Left hindlimb (tissue), 1 donor: Measurements from ENCODE around the gene AMPD2.

Source experiments
- DNase-seq: peaks from one replicate; pipeline ENCODE4 v3.0.0-alpha.2; 2018

Gene AMPD2

DNA sequence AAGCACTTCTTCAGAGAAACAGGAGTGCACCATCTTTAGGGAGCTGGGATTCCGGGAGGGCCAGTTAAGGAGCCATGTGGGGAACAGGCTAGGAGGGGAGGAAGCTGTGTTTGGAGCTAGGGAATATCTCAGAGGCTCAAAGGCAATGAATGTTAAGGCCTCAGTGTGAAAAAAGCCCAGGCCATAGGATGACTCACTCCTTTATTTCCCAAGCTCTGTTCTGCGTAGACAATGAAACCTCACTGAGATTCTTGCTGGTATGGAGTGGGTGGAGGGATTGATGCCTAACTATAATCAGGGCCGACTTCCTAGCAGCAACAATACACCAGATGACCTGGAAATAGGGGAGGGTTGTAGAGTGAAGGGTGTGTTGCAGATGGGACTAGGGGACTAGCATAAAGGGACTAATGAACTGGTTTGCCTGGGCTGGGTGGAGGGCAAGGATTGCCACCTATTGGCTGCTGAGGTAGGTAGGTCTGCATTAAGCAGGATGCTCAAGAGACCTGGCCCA lies 2.3 kb upstream of the AMPD2 start:
- DNase-seq = no peak

DNA sequence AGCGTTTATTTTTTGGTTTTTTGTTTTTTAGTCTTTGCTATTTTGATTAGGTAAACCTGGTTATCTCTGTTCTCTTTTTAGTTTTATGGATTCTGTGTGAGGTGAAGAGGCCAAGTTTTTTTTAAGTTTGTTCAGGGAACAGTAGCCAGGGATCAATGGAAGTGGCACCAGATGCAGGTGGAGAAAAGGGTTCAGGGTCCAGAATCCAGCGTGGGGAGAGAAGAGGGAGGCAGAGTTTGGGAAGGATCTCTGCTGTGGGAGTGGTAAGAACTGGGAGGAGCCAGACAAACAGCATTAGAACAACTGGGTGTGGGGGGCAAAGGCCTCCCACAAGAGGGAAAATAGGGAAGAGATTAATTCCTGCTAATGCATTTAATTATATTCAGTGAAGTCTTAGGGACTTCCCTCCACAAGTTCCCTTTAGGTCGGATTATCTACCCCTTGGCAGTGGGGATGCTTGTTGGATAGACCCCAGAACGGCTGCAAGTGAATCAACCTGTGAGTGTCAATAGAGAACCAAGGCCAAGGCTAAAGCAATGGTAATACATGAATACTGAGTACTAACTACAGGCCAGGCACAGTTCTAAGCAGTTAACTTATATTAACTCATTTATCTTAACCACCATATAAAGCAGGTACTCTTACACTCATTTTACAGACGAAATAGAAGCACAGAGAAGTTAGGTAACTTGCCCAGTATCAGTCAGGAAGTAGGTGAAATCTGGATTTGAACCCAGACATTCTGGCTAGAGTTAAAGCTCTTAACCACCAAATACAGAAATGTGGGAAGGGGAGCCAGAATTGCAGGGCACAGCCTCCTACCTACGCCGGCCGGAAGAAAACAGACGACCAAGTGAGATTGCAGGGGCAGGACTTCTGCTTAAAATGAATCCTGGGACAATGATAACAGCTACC lies 719 bp upstream of the AMPD2 start:
- no peak for DNase-seq

DNA sequence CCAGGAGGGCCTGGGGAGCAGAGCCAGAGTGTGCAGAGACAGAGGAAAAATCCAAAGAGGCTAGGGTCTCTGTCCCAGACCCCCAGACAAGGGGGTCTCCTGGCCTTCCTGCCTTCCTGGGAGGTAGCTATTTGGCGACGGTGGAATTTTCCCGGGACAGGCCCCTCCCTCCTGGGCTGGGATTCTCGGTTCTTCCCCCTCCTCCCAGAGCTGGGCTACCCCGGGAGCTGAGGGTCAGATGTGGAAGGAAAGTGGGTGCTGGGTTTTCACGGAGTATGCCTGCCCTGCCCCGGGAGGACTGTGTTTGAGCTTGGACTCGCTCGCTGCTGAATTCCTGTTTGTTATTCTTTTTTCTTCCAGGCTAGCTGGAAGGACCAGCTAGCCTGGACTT lies 759 bp downstream of the AMPD2 start:
- peak; percentile 71 for DNase-seq

DNA sequence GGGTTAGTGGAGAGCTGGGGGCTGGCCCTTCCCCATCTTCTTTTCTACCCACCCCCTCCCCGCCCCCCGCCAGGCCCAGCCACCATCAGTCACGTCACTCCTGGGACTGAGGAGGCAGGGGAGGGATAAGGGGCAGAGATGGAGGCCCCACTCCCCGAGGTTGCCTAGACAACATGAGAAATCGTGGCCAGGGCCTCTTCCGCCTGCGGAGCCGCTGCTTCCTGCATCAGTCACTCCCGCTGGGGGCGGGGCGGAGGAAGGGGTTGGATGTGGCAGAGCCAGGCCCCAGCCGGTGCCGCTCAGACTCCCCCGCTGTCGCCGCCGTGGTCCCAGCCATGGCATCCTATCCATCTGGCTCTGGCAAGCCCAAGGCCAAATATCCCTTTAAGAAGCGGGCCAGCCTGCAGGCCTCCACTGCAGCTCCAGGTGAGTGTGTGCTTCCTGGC lies 1.2 kb downstream of the AMPD2 start:
- peak; percentile 96 for DNase-seq

DNA sequence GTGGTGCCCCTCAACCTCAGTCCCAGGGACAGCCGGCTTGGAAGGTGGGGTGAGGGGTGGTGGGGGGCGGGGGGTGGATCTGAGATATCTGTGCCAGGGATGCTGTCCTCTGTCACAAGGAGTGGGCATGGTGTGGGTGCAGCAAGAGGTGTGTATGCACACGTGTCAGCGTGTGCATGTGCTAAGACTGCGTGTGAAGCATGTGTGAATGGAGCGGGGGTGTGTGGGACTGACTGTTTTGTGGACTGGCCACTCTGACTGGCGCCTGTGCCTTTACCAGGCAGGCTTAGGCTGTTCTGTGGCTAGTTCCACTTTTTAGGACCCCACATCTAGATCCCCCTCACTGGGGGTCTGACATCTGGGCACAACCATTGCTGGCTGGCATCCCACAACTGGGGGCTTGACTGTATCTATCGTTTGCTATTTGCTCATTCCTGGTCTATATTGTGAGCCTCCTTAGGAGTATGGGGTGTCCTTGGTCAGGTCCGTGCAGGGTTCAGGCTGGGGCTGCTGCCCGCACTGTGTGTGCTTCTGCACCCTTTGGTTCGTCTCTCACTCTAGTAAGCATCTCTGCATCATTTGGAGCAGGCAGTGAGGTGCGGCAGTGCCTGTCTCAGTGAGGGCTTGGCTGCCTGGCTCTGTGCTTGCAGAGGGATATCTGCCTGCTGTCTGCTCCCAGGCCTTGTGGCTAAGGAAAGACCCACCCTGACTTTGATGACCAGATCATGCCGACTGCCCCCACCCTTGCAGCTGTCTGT lies 1.9 kb downstream of the AMPD2 start:
- no peak for DNase-seq

DNA sequence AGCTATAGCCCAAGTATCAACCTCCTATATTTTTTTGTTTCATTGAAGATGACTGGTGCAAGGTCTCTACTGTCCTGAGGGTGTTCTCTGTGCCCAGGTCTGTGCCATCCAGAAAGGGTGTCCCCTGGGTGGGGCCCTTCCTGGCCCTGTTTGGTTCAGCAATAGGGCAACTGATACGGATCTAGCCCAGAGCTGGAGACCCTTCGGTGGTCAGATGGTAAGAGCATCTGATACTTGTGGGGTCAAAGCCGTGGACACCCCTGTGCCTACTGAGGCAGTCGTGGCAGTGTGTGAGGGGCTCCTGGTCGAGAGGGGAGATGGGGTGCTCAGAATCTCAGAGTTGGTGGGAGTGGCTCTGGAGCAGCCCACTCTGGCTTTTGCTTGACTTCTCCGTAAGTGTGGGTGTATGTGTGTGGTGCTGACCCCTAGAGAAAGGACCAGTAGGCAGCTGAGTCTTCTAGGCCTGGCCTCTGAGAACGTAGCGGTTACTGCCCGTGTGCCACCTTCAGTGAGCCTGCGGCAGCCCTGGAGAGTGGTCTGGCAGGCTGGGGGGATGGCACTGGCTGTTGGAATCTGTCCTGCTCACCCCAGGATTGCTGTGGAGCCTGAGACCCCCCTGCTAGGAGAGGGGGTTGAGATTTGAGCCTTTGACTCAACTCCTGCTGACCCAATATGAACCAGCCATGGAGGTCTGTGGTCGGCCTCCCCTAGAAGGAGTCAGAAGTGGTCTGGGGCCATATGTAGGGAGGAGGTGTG lies 2.7 kb downstream of the AMPD2 start:
- no peak for DNase-seq

DNA sequence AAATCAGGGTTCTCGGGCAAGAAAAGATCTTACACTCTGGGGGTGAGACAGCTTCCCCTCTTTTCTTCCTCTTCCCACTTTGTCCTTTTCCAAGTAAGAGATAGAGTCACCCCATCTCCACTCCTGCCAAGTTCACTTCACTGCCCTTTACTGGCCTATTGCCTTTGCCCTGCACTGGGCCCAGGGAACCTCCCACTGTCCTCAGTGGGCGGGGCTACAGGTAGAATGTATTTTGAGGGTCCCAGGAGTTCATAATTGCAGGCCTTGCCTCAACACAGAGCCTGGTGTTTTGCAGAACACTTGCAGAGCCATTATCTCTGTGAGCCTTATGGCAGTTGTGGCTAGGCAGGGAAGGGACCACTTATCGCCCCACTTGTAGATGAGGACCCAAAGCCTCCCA lies 3.3 kb downstream of the AMPD2 start:
- no peak for DNase-seq

DNA sequence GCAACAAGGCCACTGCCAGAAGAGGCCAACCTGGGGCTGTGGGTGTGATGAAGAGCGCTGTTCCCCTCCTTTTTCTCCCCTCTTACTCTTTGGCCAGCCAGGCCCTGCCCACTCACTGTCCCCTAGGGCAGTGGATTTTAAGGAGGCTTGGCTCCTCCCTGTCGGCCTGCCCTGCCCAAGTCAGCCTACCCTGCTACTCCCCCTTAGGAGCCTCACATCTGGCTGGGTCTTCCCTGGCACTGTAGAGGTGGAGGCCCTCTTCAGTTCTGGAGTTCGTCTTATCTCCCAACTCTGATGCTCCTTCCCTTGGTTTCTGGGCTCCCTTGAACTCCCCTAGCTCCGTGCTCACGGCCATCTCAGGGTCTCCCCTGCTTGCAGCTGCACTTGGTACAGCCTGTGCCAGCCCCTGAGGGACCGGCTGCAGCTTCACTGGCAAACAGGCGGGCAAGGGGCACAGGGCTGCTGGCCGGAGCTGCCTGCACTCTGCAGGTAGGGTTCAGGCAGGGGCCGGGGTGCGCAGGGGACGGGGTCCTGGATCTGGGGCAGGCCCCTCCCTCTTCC lies 4.0 kb downstream of the AMPD2 start:
- DNase-seq = peak; percentile 58

DNA sequence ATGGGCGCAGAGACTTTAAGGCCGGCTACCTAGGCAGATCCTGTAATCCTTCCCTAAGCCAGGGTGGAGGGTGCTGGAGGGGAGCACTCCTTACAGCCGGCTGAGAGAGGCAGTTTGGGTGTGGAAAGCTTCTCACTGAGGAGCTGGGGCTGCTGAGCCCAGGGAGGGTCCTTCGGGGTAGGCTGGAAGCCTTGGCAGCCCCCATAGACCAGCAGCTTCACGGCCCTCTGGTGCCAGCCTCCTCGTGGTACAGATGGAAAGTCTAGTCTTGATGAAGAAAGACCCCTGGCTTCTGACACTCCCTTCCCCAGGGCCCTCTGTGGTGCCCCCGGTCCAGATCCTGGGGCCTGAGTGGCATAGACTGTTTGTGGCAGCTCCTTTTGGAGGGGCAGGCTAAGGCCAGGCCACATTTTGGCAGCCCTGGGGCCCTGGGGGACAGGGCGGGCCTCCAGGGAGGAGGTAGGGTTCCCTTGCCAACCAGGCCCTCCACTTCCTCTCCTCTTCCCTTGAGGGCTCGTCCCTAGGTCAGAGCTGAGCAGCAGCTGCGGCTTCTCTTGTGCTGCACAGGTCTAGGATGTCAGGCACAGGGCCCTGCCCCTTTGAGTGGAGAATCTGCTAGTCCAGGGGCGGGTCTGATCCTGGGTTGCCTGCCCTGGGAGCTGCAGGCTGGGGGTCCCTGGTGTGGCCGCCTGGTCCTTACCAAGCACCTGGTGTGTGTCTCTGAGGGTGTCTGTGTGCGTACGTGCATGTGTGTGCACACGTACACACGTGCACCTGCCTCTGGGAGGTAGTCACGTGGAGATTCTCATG lies 4.8 kb downstream of the AMPD2 start:
- DNase-seq = peak; percentile 32

DNA sequence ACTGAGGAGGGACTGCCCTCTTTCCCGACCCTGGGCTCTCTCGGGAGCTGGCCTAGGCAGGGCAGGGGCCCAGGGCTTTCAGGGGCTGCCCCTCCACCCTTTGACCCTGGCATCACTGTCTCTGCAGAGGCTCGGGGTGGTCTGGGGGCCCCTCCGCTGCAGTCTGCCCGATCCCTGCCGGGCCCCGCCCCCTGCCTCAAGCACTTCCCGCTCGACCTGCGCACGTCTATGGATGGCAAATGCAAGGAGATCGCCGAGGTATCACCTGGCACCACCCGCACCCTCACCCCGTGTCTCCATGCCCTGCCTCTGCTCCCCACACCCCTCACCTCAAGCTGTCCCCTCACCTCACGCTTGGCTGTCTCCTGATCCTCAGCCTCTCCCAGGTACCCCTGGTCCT lies 5.5 kb downstream of the AMPD2 start:
- peak; percentile 24 for DNase-seq

DNA sequence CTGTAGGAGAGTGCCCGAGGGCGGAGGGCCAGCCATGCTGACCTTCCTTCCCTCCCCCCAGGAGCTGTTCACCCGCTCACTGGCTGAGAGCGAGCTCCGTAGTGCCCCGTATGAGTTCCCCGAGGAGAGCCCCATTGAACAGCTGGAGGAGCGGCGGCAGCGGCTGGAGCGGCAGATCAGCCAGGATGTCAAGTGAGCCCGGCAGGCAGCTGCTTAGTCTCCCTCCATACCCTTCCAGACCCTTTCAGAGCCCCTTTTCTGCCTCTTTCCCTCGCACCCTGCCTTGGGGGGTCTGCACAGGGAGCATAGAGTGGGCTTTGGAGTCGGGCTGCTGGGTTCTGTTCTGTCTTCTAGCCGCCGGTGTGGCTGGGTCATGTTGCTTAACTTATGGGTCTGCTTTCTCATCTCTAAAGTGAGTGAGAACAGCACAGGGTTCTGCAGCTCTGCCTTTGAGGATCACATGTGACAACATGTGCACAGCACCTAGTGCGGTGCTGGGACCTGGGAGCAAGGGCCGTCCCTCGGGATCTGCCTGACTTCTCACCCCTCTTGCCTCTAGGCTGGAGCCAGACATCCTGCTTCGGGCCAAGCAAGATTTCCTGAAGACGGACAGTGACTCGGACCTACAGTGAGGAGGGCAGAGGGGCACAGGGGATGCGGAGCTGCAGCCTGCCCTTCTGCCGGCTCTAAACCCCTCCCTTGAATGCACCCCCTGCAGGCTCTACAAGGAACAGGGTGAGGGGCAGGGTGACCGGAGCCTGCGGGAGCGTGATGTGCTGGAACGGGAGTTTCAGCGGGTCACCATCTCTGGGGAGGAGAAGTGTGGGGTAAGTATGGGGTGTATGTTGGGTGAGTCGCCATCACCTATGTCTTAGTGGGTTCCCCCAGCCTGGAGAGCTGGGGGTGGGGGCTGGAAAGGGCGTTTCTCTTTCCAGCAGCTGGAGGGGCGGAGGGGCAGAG lies 6.2 kb downstream of the AMPD2 start:
- DNase-seq = peak; percentile 50

DNA sequence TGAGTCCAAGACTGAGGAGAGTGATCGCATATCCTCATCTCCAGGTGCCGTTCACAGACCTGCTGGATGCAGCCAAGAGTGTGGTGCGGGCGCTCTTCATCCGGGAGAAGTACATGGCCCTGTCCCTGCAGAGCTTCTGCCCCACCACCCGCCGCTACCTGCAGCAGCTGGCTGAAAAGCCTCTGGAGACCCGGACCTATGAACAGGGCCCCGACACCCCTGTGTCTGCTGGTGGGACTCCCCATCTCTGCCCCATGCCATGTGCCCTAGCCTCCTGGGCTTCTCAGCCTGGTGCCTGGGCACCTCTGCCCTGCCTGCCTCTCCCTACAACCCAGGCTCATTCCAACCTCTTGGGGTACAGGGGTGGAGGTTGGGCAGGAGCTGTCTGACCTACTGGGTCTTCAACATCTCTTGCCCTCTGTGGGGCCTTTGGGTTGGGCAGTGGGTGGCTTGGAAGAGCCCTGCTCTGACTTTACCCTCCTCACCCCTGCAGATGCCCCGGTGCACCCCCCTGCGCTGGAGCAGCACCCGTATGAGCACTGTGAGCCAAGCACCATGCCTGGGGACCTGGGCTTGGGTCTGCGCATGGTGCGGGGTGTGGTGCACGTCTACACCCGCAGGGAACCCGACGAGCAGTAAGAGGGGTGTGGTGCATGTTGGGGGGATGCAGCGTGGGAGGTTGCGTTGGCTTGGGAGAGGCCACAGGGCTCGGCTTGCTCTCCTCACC lies 7.2 kb downstream of the AMPD2 start:
- peak; percentile 29 for DNase-seq

DNA sequence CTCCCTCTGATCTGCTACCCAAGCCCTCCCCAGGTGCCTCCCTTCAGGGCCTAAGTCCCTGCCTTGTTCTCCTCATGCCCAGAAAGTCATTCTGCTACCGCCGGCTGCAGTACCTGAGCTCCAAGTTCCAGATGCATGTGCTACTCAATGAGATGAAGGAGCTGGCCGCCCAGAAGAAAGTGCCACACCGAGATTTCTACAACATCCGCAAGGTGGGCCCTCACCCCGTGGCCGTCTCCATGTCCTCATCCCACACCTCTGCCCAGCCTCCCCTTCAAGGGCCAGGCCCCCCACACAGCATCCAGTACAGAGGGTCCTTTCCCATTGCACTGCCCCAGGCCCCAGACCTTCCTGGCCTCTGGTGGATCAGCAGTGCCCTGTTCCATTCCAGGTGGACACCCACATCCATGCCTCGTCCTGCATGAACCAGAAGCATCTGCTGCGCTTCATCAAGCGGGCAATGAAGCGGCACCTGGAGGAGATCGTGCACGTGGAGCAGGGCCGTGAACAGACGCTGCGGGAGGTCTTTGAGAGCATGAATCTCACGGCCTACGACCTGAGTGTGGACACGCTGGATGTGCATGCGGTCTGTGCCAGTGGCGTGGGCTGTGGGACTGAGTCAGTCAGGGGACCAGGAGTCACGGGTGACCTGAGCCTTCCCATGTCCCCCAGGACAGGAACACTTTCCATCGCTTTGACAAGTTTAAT lies 8.2 kb downstream of the AMPD2 start:
- DNase-seq = peak; percentile 20

DNA sequence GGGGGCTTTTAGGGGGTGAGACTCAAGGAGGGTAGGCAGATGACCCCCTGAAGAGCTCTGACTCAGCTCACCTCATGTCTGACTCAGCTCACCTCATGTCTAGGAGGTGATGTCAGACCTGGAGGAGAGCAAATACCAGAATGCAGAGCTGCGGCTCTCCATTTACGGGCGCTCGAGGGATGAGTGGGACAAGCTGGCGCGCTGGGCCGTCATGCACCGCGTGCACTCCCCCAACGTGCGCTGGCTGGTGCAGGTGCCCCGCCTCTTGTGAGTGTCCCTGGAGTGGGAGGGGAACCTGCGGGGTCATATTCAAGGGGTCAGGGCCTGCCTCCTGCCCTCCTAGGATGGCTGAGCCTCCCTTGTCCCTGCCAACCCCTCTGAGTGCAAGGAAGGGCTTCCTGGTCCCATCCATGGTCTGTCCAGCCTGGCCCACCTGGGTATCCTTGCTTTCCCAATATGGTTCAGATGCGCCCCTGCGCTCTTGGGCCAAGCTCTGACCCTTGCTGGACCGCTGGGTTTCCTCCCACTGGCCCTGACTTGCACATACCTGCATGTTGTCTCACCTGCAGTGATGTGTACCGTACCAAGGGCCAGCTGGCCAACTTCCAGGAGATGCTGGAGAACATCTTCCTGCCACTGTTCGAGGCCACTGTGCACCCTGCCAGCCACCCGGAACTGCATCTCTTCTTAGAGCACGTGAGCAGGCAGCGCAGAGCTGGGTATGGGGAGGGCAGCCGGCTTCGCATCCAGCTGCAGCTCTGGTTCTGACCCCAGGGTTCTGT lies 9.1 kb downstream of the AMPD2 start:
- peak; percentile 18 for DNase-seq

DNA sequence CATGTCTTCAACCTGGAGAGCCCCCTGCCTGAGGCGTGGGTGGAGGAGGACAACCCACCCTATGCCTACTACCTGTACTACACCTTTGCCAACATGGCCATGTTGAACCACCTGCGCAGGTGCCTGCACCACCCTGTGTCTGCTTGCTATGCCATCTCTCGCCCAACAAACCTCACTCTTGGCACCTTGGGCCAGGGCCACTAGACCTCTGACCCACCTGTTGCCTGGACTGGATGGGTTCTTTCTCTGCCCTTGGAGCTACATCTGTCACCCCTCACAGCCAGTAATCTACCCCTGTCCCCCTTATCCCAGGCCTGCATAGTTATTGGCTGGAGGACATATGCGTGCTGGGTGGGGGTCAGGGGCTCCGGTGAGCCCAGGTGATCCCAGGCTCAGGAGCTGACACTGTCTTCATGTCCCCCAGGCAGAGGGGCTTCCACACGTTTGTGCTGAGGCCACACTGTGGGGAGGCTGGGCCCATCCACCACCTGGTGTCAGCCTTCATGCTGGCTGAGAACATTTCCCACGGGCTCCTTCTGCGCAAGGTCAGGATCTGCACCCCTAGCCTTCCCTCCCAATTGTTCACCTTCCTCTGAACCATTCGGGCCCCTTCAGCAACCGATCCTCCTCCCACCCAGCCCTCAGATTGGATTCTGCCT lies 9.9 kb downstream of the AMPD2 start:
- no peak for DNase-seq

DNA sequence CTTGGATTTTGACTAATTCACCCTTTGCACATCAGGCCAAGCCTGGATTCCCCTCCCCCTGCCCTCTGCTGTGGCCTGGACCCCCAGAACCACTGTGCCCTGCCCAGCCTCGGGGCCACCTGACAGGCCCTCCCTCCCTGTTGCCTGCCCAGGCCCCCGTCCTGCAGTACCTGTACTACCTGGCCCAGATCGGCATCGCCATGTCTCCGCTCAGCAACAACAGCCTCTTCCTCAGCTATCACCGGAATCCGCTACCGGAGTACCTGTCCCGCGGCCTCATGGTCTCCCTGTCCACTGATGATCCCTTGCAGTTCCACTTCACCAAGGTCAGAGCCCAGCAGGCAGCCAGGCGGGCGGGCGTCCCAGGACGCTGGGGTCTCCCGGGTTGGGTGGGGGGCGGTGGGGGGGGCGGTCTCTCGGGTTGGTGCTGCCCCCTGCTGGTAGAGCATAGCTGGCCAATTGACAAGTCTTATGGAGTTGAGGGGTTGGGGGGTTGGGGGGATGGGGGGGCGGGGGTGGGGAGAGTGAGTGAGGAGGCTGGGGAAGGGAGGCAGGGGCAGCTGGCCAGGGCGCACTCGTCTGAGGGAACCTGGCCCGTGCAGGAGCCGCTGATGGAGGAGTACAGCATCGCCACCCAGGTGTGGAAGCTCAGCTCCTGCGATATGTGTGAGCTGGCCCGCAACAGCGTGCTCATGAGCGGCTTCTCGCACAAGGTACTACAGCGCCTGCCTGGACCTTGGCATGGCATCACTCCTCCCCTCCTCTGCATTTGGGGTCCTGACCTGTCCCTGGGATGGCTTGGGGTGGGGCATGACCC lies 10.7 kb downstream of the AMPD2 start:
- DNase-seq = peak; percentile 43
